ENCODE data around the gene STXBP5L. TPM values are rescaled to one million over a fixed set of nuclear protein-coding genes. Genes with fewer than 3 reads are reported as not detected.

STXBP5L gene
- total and polyA plus RNA-seq, 10 of the 15 experiments (the other 5 are each of a cell fraction or from before 2014, with no cell fraction given), result under 0.01 to 0.08 (median 0.04) TPM; not detected in 6

GRCh38 chr3:120858521-120858920 lies 49.5 kb upstream of the STXBP5L start:
- intact Hi-C loops (cut with micrococcal nuclease; ENCODE audit: unreplicated experiment) (no loop called here), in situ Hi-C loops (cut with MboI) (no loop called here)
- Histone ChIP-seq H4K20me1 (ENCODE audit: control insufficient read depth, insufficient read depth) (no peaks in the 10 kb centered on the region), H3K4me3 (no peak overlapping the region), H3K79me2 (ENCODE audit: control insufficient read depth, insufficient read depth, low read length) (no peaks in the 10 kb centered on the region), H3K36me3 (ENCODE audit: control insufficient read depth in 2 of 2, insufficient read depth in 2 of 2, low read length in 1 of 2) (no peaks in the 10 kb centered on the region), H3K4me1 (ENCODE audit: control insufficient read depth, insufficient read depth, low read length) (no peaks in the 10 kb centered on the region), H3K27me3 (replicated peaks in 1 of 2; ENCODE audit: control insufficient read depth in 2 of 2, insufficient read depth in 2 of 2, low read length in 1 of 2) (no peaks in the 10 kb centered on the region), H3K9me3 (replicated peaks; ENCODE audit: control insufficient read depth, insufficient read depth, low read length) (no peaks in the 10 kb centered on the region), H3K27ac (ENCODE audit: control insufficient read depth, insufficient read depth) (no peak overlapping the region), H2AFZ (ENCODE audit: control insufficient read depth, low read depth, low read length) (no peak overlapping the region), H3K4me2 (ENCODE audit: control insufficient read depth, insufficient read depth) (no peak overlapping the region), H3K9ac (ENCODE audit: control insufficient read depth, insufficient read depth, low read length) (no peak overlapping the region)
- no TSS peak for BruUV-seq (replicated peaks)
- CTCF ChIA-PET, result no interaction called here
- POLR2A ChIA-PET, result no interaction called here
- no peak for TF ChIP-seq EP300 (IDR thresholded peaks at IDR 0.05; ENCODE audit: borderline replicate concordance in 1 of 2, control insufficient read depth in 1 of 2, low read depth in 2 of 2, low read length in 2 of 2)
- TF ChIP-seq RELA (IDR thresholded peaks at IDR 0.05; ENCODE audit: borderline replicate concordance, partially characterized antibody), result no peak
- TF ChIP-seq POU2F2 (IDR thresholded peaks at IDR 0.05; ENCODE audit: borderline replicate concordance, low read depth, low read length), result no peak
- no peak for DNase-seq (ENCODE audit: low read depth, low spot score)
- WGBS (ENCODE audit: insufficient coverage, insufficient replicate concordance, low lambda C conversion rate, missing lambda C conversion rate), result 23% methylated on average over 3 of the region's 3 CpGs
- RAD21 ChIA-PET (ENCODE audit: unreplicated experiment), result no interaction called here
- no peak for FAIRE-seq
- SMC1A ChIA-PET (ENCODE audit: uncharacterized antibody, unreplicated experiment), result no interaction called here
- no peak for ATAC-seq

GRCh38 chr3:120864541-120864940 lies 43.5 kb upstream of the STXBP5L start:
- FAIRE-seq, result no peak
- in situ Hi-C loops (cut with MboI) (no loop called here), intact Hi-C loops (cut with micrococcal nuclease; ENCODE audit: unreplicated experiment) (no loop called here)
- ATAC-seq, result no peak
- BruUV-seq (replicated peaks), result no TSS peak
- no peak for DNase-seq (ENCODE audit: low read depth, low spot score)
- RAD21 ChIA-PET (ENCODE audit: unreplicated experiment), result no interaction called here
- POLR2A ChIA-PET, result no interaction called here
- no peak overlapping the region for H3K9ac ChIP-seq (ENCODE audit: control insufficient read depth, insufficient read depth, low read length)
- no peaks in the 10 kb centered on the region for H3K36me3 ChIP-seq (ENCODE audit: control insufficient read depth in 2 of 2, insufficient read depth in 2 of 2, low read length in 1 of 2)
- H4K20me1 ChIP-seq (ENCODE audit: control insufficient read depth, insufficient read depth), result no peaks in the 10 kb centered on the region
- no peak overlapping the region for H3K27ac ChIP-seq (ENCODE audit: control insufficient read depth, insufficient read depth)
- no peaks in the 10 kb centered on the region for H3K9me3 ChIP-seq (replicated peaks; ENCODE audit: control insufficient read depth, insufficient read depth, low read length)
- CTCF ChIA-PET, result no interaction called here
- 56% methylated on average over 5 of the region's 5 CpGs for WGBS (ENCODE audit: insufficient coverage, insufficient replicate concordance, low lambda C conversion rate, missing lambda C conversion rate)
- H3K79me2 ChIP-seq (ENCODE audit: control insufficient read depth, insufficient read depth, low read length), result no peaks in the 10 kb centered on the region
- H3K4me2 ChIP-seq (ENCODE audit: control insufficient read depth, insufficient read depth), result no peak overlapping the region
- no peak overlapping the region for H3K4me3 ChIP-seq
- no peaks in the 10 kb centered on the region for H3K27me3 ChIP-seq (replicated peaks in 1 of 2; ENCODE audit: control insufficient read depth in 2 of 2, insufficient read depth in 2 of 2, low read length in 1 of 2)
- no peaks in the 10 kb centered on the region for H3K4me1 ChIP-seq (ENCODE audit: control insufficient read depth, insufficient read depth, low read length)
- H2AFZ ChIP-seq (ENCODE audit: control insufficient read depth, low read depth, low read length), result no peak overlapping the region
- SMC1A ChIA-PET (ENCODE audit: uncharacterized antibody, unreplicated experiment), result no interaction called here
- TF ChIP-seq KAT2A (conservative IDR thresholded peaks at IDR 0.05; ENCODE audit: control insufficient read depth, low read depth, low read length) (no peak), MYB (IDR thresholded peaks at IDR 0.05; ENCODE audit: borderline replicate concordance, low read depth, low read length) (no peak), SREBF2 (IDR thresholded peaks at IDR 0.05; ENCODE audit: low read length) (no peak), STAT3 (IDR thresholded peaks at IDR 0.05; ENCODE audit: low read depth, low read length) (no peak), PML (IDR thresholded peaks at IDR 0.05; ENCODE audit: low read length) (no peak), RUNX3 (IDR thresholded peaks at IDR 0.05; ENCODE audit: low read length) (no peak), BCL11A (IDR thresholded peaks at IDR 0.05; ENCODE audit: low read depth, low read length) (no peak), NR2F1 (conservative IDR thresholded peaks at IDR 0.05) (no peak), KDM1A (IDR thresholded peaks at IDR 0.05; ENCODE audit: borderline replicate concordance) (no peak), ZBTB11 (CRISPR knock-in tag; IDR thresholded peaks at IDR 0.05) (no peak), USF1 (IDR thresholded peaks at IDR 0.05; ENCODE audit: borderline replicate concordance, extremely low read length, insufficient read depth, low read depth, low read length) (no peak), MAX (IDR thresholded peaks at IDR 0.05; ENCODE audit: low read depth, low read length) (no peak)
